Stomach smooth muscle (tissue), 2 donors: Measurements from ENCODE around the gene OR5AC2.

Experiments used
- H3K27ac ChIP-seq: one replicate; pipeline ENCODE4 v1.7.0; 2013; ENCODE audit warnings: mild to moderate bottlenecking, low read length, inconsistent platforms
- H3K27me3 ChIP-seq, 2 donors: one replicate each; pipeline ENCODE4 v1.7.0; 2013; ENCODE audit warnings: low read length in 2 of 2; ENCODE audit not compliant: insufficient read depth in 2 of 2, control insufficient read depth in 1 of 2
- H3K36me3 ChIP-seq, 2 donors: one replicate each; pipeline ENCODE4 v1.7.0; 2013; ENCODE audit warnings: low read length in 2 of 2; ENCODE audit not compliant: control insufficient read depth in 2 of 2, insufficient read depth in 2 of 2
- H3K4me1 ChIP-seq: one replicate; pipeline ENCODE4 v1.7.0; 2013; ENCODE audit warnings: low read length; ENCODE audit not compliant: control insufficient read depth, insufficient read depth
- H3K4me3 ChIP-seq, 2 donors: one replicate each; pipeline ENCODE4 v1.7.0; 2013; ENCODE audit warnings: low read length in 2 of 2
- H3K9ac ChIP-seq, 2 donors: one replicate each; pipeline ENCODE4 v1.7.0; 2013; ENCODE audit warnings: low read length in 2 of 2, mild to moderate bottlenecking in 1 of 2
- H3K9me3 ChIP-seq, 2 donors: one replicate each; pipeline ENCODE4 v1.7.0; 2013; ENCODE audit warnings: low read length in 2 of 2; ENCODE audit not compliant: control insufficient read depth in 2 of 2
- donor health status: healthy.
- donor health status: Pancreatic carcinoma.

The OR5AC2 gene, protein sequence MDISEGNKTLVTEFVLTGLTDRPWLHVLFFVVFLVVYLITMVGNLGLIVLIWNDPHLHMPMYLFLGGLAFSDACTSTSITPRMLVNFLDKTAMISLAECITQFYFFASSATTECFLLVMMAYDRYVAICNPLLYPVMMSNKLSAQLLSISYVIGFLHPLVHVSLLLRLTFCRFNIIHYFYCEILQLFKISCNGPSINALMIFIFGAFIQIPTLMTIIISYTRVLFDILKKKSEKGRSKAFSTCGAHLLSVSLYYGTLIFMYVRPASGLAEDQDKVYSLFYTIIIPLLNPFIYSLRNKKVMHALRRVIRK

DNA sequence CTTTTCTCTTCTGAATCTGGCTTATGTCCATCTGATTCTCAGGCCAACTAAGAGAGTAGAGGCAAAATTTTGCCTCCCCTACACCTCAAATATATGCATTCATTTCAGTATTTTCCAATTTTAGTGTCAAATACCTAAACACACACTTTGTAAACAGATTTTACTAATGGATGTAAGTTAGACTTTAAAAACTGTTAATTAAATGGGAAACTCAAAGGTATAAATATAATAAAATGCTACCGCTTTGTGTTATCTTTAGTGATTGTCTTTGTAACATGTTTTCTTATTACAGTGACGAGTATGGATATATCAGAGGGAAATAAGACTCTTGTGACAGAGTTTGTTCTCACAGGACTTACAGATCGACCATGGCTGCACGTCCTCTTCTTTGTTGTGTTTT lies at the start of gene OR5AC2:
OR5AC2 (plus strand) TSS at position 301 of the 400 bp plus-strand sequence; CDS start at position 301, 0 bp downstream.
- Histone ChIP-seq H3K27me3 (no peaks in the 10 kb centered on the region), H3K9me3 (no peaks in the 10 kb centered on the region), H3K27ac (no peak within 1 kb of the TSS), H3K9ac (no peak within 1 kb of the TSS), H3K4me3 (no peak within 1 kb of the TSS), H3K4me1 (no peaks in the 10 kb centered on the region), H3K36me3 (no peaks in the 10 kb centered on the region)

DNA sequence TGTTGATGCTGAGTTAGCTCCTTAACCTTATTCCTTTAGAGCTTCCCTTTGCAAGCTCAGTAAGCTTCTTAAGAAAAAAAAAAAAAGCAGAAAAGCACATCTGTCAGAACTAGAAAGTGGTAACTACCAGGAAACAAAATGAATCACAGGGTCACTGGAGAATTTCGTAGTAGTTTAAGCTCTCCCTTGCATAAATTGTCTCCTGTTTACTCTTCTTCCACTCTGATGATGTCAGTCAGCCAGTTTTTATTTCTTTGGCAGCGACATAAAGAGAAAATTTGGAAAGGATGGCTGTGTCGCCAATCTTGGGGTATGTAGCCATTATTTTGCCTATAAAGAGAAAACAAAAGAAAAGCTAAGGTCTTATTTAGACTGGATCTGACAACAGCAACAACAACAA lies 48.7 kb upstream of the OR5AC2 start:
- H3K36me3 ChIP-seq: no peaks in the 10 kb centered on the region
- no peak overlapping the region for H3K27ac ChIP-seq
- H3K9ac ChIP-seq: no peak overlapping the region
- H3K27me3 ChIP-seq: no peaks in the 10 kb centered on the region
- no peaks in the 10 kb centered on the region for H3K4me1 ChIP-seq
- no peaks in the 10 kb centered on the region for H3K9me3 ChIP-seq
- H3K4me3 ChIP-seq: no peak overlapping the region

DNA sequence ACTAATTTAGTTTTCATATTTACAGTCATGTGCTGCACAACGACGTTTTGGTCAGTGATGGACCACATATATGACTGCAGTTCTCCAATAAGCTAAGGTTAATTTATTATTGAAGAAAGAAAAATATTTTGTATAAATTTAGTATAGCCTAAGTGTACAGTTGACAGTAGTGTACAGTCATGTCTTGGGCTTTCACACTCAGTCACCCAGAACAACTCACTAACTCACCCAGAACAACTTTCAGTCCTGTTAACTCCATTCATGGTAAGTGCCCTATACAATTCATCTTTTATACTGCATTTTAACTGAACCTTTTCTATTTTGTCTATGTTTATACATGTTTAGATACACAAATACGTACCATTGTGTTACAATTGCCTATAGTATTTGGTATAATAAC lies 48.1 kb upstream of the OR5AC2 start:
- Histone ChIP-seq H3K36me3 (no peaks in the 10 kb centered on the region), H3K9me3 (no peaks in the 10 kb centered on the region), H3K27me3 (no peaks in the 10 kb centered on the region), H3K9ac (no peak overlapping the region), H3K4me3 (no peak overlapping the region), H3K4me1 (no peaks in the 10 kb centered on the region), H3K27ac (no peak overlapping the region)

DNA sequence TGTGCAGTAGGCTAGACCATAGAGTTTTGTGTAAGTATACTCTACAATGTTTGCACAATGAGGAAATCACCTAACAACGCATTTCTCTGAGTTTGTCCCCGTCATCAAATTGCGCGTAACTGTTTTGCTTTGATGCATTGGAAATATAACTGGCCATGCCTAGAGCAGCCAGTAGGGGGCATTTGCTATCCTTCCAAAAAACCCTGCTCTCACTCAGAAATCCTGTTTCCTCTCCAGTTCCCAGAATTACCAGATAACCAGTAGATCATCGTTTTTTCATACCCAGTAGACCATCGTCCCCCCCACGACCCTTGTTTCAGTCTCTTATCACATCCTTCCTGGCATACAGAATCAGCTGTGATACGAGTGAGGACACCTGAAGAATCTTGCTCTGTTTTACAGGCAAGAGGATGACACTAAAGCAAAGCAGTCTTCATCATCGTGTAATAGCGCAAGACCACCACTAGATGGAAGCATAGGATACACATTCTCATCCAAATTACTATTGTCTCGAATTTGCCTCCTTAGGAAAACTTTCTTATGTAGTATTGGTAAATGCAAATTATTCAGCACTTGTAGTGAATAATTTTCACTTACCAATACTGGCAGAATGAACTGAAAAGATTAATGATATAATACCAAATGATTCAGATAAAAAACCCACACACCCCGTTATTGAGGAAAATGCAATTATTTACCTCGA lies 47.5 kb upstream of the OR5AC2 start:
- H3K4me3 ChIP-seq: peak overlapping the region; percentile 68 to 69

DNA sequence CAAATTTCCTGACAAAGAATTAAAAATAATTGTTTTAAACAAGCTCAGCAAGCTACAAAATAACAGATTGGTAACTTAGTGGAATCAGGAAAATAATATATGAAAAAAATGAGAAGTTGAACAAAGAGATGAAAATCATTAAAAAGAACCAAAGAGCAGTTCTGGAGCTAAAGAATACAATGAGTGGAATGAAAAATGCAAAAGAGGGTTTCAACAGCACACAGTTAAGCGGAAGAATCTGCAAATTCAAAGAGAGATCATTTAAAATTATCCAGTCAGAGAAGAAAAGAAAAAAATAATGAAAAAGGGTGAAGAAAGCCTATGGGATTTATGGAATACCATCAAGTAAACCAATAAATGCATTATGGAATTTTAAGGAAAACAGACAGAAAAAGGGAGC lies 45.6 kb upstream of the OR5AC2 start:
- no peaks in the 10 kb centered on the region for H3K9me3 ChIP-seq

More for the DNA sequence above, 47.5 kb upstream of the OR5AC2 start:
- Histone ChIP-seq H3K36me3 (no peaks in the 10 kb centered on the region), H3K9me3 (no peaks in the 10 kb centered on the region), H3K27me3 (no peaks in the 10 kb centered on the region), H3K27ac (no peak overlapping the region), H3K9ac (peak overlapping the region in 1 of 2 donors; percentile 7), H3K4me1 (no peaks in the 10 kb centered on the region)

DNA sequence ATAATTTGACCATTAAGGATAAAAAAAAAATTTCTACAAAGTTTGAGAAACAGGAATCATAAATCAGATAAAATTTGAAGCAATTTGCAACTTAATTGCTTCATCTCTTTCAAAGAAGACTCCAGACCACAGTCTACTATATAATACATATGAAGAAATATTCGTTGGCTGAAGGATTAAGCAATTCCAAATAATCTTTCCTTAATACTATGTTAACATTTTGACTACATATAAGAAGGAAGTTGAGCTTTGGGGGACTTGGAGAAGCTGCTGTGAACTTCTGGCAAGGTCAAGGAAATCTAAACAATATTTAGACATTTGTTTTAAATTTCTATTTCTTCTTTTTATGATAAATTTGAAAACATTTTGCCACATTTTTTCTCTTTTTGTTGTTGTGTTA lies 38.4 kb upstream of the OR5AC2 start:
- Histone ChIP-seq H3K4me3 (no peak overlapping the region), H3K9me3 (no peaks in the 10 kb centered on the region), H3K9ac (no peak overlapping the region), H3K4me1 (no peaks in the 10 kb centered on the region), H3K36me3 (no peaks in the 10 kb centered on the region), H3K27ac (no peak overlapping the region), H3K27me3 (peaks cover 0 to 3% of the 10 kb centered on the region in 2 donors)

More for the DNA sequence above, 45.6 kb upstream of the OR5AC2 start:
- Histone ChIP-seq H3K27ac (no peak overlapping the region), H3K4me3 (no peak overlapping the region), H3K27me3 (no peaks in the 10 kb centered on the region), H3K4me1 (no peaks in the 10 kb centered on the region), H3K9ac (no peak overlapping the region), H3K36me3 (no peaks in the 10 kb centered on the region)

DNA sequence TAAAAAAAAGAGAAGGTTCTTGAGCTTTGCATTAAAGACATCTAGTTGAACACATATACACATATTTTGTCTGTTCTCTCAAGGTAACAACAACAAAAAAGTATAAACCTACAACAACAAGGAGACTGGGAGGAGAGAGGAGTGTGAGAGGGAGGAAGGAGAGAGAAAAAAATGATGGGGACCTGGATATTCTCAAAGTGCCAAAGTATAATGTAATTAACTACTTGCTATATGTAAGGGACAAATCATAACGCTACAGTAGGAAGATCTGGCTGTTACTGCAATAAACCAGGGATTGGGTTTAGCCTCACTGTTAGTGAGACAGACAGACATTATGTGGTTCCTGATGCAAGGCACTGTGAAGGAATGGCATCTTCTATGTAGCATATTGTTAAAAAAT lies 37.7 kb upstream of the OR5AC2 start:
- no peak overlapping the region for H3K9ac ChIP-seq
- no peak overlapping the region for H3K27ac ChIP-seq
- H3K36me3 ChIP-seq: no peaks in the 10 kb centered on the region
- no peaks in the 10 kb centered on the region for H3K4me1 ChIP-seq
- no peak overlapping the region for H3K4me3 ChIP-seq
- H3K27me3 ChIP-seq: peaks cover 0 to 3% of the 10 kb centered on the region in 2 donors
- no peaks in the 10 kb centered on the region for H3K9me3 ChIP-seq

DNA sequence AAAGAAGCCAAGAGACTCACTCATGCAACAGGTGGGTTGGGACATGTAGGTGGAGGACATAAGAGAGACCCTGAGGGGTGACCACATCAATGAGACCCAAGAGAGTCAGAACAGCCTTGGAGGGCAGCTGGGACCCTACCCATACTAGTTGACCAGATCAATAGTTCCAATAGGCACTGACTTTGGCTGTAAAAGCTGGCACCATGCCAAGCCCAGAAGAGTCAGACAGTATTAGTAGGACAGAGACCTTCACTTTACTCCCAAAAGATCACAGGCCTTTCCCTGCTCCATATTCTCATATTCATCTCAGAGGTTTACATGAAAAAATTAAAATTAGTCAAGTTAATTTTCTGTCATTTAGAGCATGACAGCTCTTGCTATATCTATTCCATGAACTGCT lies 30.9 kb upstream of the OR5AC2 start:
- H3K9me3 ChIP-seq: no peaks in the 10 kb centered on the region
- H3K36me3 ChIP-seq: no peaks in the 10 kb centered on the region
- no peaks in the 10 kb centered on the region for H3K4me1 ChIP-seq
- no peak overlapping the region for H3K9ac ChIP-seq
- no peak overlapping the region for H3K4me3 ChIP-seq
- H3K27me3 ChIP-seq: no peaks in the 10 kb centered on the region
- no peak overlapping the region for H3K27ac ChIP-seq

DNA sequence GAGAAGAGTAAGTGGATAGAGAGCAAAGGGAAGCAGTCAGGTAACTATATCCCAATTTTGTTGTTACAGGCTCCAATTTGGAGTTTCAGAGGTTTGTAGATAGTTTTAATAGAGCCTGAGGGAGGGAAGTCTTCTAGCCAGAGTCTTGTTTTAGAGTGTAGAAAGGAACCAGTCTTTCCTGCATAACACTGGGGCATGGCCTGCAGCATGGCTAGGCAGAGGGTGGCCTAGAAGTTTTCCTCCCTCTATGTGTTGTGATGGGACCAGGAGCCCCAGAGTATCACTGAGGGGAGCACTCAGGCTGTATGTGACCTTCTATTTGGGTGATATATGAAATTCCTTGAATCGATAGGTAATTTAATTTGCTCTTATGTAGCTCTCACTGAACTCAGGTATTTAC lies 29.3 kb upstream of the OR5AC2 start:
- Histone ChIP-seq H3K27me3 (no peaks in the 10 kb centered on the region), H3K4me3 (no peak overlapping the region), H3K27ac (no peak overlapping the region)

DNA sequence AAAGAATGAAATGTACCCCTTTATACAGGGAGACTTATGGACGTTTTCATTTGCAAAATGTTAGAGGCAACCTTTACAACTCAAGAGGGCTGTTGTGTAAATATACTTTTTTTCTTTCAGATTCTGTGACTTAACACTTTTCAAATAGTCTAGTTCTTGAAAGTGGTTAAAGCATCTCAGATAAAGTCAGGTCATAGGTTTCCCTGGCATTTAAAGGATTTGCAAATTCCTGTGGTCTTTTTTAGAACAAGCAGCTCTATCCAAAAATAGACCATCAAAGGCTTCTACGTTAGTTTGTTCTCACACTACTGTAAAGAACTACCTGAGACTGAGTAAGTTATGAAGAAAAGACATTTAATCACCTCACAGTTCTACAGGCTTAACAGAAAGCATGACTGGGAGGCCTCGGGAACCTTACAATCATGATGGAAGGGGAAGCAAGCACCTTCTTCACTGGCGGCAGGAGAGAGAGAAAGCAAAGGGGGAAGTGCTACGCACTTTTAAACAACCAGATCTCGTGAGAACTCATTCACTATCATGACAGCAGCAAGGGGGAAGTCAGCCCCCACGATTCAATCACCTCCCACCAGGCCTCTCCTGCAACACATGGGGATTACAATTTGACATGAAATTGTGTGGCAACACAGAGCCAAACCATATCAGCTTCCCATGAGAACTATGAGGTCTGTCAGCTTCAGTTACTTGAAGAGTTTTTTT lies 28.6 kb upstream of the OR5AC2 start:
- no peak overlapping the region for H3K9ac ChIP-seq
- no peaks in the 10 kb centered on the region for H3K9me3 ChIP-seq
- no peaks in the 10 kb centered on the region for H3K27me3 ChIP-seq
- H3K27ac ChIP-seq: no peak overlapping the region
- H3K4me1 ChIP-seq: no peaks in the 10 kb centered on the region
- no peak overlapping the region for H3K4me3 ChIP-seq
- H3K36me3 ChIP-seq: no peaks in the 10 kb centered on the region

More for the DNA sequence above, 29.3 kb upstream of the OR5AC2 start:
- no peaks in the 10 kb centered on the region for H3K9me3 ChIP-seq
- no peaks in the 10 kb centered on the region for H3K36me3 ChIP-seq
- no peaks in the 10 kb centered on the region for H3K4me1 ChIP-seq
- no peak overlapping the region for H3K9ac ChIP-seq
